Left cardiac atrium (tissue), 4 donors: ENCODE results near the gene PPM1J. TPM values are rescaled to one million over a fixed set of nuclear protein-coding genes. Genes with fewer than 3 reads are reported as not detected.

Source experiments
- ATAC-seq, 2 donors: fragments of 200-7000 bp; cut with Tn5 transposase; one replicate each; pipeline ENCODE4 v1.9.1; 2020; ENCODE audit warnings: mild to moderate bottlenecking in 2 of 2, moderate library complexity in 2 of 2
- DNase-seq: peaks from one replicate; pipeline ENCODE4 v3.0.0-alpha.2; 2020
- intact Hi-C, 2 donors: fragments of 100-400 bp; cut with DNase I; formaldehyde crosslinking; loops; one replicate each; pipeline versions ENCODE4 v1.14.1 to v1.15.1; 2022 to 2023
- total RNA-seq, 2 donors: library from RNA; stranded (reverse); fragmentation: NEBNext Ultra II Directional; extraction: Animal tissue kit (Norgen Biotek cat#: 25700); gene quantifications; one replicate each; pipeline ENCODE4 v1.2.1, GENCODE V29; 2021
- donor health status: DM: no; HTN: yes; CAD: no.
- donor health status: DM: no; HTN: yes; CAD: no; lungs with severe emphysema.
- donor health status: DM: yes; HTN: yes; CAD: no.
- donor health status: Dilated cardiomyopathy.

The PPM1J gene
- total RNA-seq, 2 donors from 2014 or later = 4.9 to 5.1 TPM

DNA sequence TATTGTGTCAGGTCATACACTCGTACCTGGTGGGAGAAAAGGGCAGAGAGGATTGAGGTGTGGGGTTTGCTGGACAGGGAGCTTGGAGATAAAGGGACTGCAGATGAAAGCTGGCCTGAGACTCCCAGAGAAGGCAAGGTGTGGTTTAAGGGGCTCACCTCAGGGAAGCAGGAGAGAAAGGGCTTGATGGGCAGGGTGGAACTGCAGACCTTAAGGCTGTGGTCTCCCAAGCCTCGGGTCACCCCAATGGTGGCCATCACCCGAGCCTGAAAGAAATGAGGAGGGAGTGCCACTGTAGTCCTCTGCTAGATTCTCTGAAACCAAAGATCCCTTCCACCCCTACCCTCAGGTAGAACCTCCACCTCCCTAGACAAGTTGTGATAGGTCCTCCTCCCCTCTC is 4.5 kb downstream of the PPM1J start:
- ATAC-seq = no peak
- no peak for DNase-seq
- intact Hi-C loops = loop anchor here in 1 of 2 donors (10.0 kb wide), 1 partner anchor 964 kb away; no protein-coding TSS in a partner anchor

DNA sequence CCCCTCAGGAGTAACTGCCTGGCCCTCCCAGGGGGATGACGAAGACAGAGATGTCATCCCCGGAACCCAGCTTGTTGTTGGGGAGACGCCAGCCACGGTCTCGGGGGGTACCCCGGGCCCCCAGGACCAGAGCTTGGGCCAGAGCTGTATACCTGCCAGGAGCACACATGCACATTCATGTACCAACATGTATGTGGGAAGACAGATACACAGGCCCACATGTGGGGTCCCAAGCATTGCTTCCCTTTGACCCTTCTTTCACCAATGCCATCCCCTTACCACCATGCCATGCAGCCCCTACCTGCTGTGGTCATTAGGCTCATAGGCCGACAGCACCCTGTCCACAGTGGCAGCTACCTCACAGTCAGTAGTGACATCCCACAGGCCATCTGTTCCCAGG is 5.0 kb downstream of the PPM1J start:
- ATAC-seq = no peak
- intact Hi-C loops = loop anchor here in 1 of 2 donors (10.0 kb wide), 1 partner anchor 965 kb away; no protein-coding TSS in a partner anchor
- DNase-seq = no peak

DNA sequence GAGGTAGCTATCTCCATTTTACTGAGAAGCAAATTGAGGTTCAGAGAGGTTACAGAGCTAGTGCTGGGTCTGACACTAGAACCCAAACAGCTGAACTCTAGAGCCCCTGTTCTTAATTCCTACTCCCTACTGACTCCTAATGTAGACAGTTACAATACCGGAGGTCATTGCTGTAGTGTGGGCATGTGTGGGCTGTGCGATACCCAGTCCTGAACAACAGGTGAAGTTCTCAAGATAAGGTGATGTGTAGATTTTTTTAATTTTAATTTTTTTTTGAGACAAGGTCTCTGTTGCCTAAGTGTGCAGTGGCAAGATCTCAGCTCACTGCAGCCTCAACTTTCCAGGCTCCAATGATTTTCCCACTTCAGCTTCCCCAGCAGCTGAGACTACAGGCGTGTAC is 6.6 kb downstream of the PPM1J start:
- intact Hi-C loops = loop anchor here (5.0 kb wide), 2 partner anchors 91 to 316 kb away; partner anchors contain the start of genes CAPZA1 (in 1 of the 2) and ST7L (in 1 of the 2)
- no peak for ATAC-seq
- DNase-seq = no peak

DNA sequence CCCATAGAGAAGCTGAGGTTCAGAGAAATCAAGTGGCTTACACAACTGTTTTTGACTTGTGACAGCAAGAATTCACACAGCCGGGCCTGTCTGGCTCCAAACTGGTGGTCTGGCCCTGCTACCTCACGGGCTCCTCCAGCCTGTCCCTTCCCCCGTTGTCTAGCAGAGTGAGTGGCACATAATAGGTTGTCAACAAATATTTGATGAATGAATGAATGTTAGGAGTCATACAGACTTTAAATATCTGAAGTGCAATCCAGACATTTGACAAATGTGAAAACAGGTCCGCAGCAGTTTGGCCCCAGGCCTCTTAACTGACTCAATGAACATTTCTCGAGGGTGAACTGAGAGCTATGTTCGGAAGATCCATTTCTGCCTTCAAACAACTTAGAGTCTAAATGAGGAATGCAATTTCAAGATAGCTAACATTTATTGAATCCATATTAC is 7.1 kb downstream of the PPM1J start:
- intact Hi-C loops = loop anchor here (5.0 kb wide), 2 partner anchors 91 to 316 kb away; partner anchors contain the start of genes CAPZA1 (in 1 of the 2) and ST7L (in 1 of the 2)
- no peak for ATAC-seq
- no peak for DNase-seq

DNA sequence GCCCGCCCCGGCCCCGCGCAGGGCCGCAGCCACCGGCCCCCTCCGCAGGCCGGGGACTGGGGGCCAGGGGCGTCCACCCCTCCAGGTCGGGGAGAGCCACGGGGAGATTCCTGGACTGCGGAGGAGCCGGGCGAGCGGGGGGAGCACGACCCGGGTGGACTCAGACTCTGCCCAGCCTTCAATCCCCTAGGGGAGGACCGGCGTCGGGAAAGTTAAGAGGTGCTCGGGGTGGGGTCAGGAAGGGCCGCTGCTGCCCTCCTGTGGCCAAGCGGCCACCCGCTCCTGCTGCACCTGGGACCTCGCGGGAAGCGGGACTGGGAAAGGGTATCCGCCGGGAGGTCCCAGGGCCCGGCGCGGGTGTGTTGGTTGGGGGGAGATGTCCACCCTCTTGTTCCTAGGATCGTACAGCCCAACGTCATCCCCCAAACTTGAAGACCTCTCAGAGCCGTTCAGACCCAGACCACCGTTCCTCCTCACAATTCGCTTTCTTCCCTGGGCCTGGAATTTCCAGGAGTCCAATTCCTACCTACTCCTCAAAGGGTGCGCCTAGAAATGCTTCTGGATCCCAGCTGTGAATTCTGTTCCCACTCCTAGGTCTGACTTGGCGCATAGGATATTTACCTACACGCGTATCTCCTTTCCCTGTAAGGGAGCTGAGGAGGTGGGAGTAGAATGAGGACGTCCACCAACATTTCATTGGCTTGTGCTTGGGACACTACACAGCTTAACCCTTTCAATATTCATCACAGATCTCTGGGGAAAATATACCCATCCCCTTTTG is 7.7 kb downstream of the PPM1J start:
- ATAC-seq = peak; percentile 64 to 79
- intact Hi-C loops = loop anchor here (2.0 to 5.0 kb wide), 3 partner anchors 89 to 315 kb away; partner anchors contain the start of genes CAPZA1 (in 2 of the 2) and ST7L (in 2 of the 2)
- DNase-seq = peak; percentile 89

DNA sequence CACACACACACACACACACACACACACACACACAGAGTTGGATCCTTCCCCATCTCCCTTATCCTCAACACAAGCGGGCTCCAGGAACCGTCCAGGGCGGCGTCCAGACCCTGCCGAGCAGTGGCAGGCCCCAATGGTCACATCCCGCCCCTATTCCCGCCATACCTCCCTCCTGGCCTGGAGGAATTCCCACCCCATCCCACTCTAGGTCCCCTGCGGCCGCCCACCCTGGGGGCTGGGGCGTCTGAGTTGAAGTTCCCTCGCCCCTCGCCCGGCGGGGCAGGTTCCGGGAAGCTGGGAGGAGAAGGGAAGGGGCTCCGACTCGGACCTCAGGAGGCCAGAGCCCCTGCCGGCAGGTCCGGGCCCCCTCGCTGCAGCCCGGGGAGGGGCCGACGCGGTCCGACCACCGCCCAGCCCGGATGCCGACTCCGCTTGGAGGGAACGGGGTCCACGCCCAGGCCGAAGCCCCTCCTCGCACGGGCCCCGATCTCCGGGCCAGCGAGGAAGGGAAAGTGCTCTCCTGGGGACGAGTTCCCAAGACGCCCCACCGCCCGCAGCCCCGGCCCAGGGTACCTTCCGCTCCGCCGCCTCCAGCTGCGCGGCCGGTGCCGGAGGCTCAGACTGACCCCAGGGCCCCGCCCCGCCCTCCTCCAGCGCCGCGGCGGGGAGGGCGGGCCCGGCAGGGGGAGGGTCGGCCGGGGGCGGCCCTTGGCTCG is 8.5 kb downstream of the PPM1J start, which contains the start of gene RHOC:
Gene RHOC, minus strand, starts transcription at position 623 of the 716 bp plus-strand sequence. CDS start 3,328 bp downstream, outside the sequence.
- intact Hi-C loops = loop anchor here (2.0 to 5.0 kb wide), 3 partner anchors 88 to 314 kb away; partner anchors contain the start of genes CAPZA1 (in 2 of the 2) and ST7L (in 2 of the 2)
- ATAC-seq = peak; percentile 84 to 87
- peak; percentile 76 for DNase-seq

DNA sequence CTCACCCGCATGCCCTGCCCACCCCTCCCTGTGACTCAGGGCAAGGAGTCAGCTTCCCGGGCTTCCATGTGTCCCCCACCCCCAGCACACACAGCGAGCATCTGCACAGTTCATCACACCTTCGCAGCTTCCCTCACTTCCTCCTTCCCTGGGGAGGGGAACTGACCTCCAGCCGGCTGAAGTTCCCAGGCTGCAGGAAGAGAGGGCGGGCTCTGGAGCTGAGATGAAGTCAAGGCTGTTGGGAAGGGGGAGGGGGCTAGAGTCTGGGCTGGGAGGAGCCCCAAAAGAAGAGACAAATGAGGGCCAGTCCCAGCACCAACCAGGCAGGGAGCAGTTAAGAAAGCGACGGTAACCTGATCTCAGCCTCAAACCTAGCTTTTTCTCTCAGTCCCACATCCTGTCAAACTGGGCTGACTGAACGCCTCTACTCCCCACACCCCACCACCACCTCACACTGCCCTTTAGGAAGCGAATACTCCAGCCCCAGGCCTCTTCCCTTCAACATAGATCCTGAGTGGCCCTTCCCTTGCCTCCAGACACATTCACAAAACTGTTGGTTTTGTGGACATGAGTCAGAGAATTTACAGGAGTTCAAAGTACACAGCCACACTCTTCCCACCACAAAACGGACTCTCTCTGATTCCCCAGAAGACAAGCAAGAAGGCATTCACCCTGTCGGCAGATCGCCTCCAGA is 10.1 kb downstream of the PPM1J start:
- ATAC-seq = peak; percentile 64
- intact Hi-C loops = loop anchor here (2.0 to 5.0 kb wide), 3 partner anchors 30 to 313 kb away; partner anchors contain the start of genes CAPZA1 (in 1 of the 2), MOV10 (in 1 of the 2) and ST7L (in 1 of the 2)
- DNase-seq = peak; percentile 93

DNA sequence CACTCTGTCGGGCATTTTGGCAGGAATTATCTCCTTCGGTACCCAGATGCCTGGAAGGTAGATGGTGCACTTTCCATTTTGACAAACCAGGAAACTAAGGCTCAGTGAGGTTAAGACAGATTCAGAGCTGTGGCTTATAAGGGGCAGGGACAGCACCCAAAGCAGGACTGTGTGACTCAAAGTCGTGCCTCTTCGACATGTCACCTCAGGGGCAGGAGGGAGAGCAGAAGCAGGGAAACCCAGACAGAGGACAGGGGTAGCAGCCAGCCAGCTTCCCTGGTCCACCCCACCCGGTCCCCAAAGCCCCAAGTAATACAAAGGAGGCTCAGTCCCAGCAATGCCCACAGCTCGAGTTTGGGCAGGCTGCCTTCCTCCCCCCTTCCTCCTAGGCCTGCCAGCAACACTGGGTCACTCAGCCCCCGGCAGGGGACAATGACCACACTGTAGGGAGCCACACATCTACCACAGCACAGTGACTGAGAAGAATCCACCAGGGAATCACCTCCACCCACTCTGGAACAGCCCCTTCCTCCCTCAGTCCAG is 10.7 kb downstream of the PPM1J start:
- intact Hi-C loops = loop anchor here in 1 of 2 donors (2.0 kb wide), 1 partner anchor 30 kb away; the partner anchor contains the start of gene MOV10
- DNase-seq (no peak), ATAC-seq (no peak)

DNA sequence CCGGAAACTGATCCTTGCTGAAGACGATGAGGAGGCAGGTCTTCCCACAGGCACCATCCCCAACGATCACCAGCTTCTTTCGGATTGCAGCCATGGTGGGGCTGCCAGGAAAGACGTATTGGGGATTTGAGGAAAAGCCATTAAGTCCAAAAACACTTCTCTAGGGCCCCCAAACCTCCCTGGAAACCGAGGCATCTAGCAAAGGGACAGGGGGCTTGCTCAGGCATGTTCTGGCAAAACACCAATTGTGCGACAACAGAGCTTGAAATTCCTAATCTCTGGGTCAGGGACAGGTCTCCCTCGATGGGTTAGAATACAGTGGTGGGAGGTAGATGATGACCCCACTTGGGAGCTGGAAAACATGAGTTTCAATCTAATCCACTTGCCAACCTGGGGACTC is 11.4 kb downstream of the PPM1J start:
- DNase-seq = no peak
- intact Hi-C loops = loop anchor here in 1 of 2 donors (2.0 kb wide), 1 partner anchor 29 kb away; the partner anchor contains the start of gene MOV10
- no peak for ATAC-seq

DNA sequence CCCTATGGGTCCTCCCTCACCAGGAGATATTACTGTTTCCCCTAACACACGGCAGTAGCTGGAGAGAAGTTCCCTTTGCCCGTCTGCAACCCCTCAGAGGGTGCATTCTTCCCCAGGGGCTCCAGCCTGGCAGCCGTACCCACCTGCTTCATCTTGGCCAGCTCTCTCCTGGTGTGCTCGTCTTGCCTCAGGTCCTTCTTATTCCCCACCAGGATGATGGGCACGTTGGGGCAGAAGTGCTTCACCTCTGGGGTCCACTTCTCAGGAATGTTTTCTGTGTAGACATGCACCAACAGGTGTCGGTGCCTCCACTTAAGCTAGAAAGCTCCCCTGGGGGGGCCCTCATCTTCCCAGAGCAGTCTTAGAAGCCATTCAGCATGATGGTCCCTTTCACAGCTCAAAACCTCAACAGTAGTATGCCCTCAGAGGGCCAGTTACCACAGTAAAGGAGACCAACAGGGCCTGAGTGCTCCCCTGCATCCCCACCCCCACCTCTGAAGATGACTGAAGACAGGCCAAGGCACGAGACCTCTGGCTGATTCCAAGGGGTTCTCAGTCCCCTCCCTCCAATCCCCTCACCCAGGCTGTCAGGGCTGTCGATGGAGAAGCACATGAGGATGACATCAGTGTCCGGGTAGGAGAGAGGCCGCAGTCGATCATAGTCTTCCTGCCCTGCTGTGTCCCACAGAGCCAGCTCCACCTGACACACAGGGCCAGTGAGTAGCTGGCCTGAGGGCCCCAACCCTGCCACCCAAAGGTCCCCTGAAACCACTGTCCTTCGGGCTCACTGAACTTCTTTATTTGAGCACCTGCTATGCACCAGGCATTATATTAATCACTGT is 12.5 kb downstream of the PPM1J start:
- ATAC-seq (no peak), DNase-seq (no peak)
- intact Hi-C loops = no loop called here

DNA sequence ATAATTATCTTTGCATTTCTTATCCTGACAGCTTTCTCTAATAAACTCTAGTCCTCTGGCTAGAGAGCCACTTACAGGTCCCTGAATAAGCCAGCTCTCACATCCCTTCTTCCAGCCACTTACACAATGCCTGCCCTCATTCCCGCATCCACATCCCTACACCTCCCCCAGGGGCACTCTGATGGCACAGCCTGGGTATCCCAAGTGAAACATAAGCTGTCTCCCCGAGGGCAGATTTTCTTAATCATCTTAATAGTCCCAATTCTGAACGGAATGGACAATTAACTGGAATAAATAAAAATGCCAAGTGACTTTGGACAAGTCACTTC is 13.1 kb downstream of the PPM1J start:
- no peak for DNase-seq
- ATAC-seq = no peak
- intact Hi-C loops = no loop called here

DNA sequence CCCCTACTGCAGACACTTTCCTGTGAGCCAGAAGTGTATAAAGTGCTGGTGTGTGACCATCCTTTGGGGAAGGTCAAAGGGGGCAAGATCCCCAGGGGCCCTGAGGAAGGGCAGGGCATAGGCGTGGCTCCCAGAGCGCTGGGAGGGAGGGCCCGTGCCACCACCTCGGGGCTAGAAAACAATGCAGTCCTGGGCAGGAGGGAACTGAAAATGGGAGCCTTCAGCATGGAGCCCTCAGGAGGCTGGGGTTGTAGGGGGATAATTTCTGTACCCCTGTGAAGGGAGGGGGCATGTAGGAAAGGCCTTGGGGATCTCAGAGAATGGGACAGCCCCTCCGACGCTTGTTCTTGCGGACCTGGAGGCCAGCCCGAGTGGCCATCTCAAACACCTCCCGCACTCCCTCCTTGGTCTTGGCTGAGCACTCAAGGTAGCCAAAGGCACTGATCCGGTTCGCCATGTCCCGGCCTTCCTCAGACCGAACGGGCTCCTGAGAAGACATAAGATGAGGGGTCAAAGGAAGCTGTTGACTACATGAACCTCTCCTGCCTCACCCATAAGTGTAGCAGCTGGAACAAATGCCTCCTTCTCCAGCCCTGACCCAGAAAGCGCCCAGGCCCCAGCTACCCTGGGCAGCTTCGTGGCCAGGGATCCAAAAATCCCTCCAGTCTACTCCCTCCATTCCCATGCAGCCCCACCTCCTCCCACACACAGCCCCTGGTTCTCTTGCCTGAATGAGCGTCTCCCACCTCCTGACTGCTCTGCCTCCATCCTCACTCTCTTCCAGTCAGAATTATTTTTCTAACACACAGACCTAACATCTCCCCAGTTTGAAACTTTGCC is 13.7 kb downstream of the PPM1J start:
- DNase-seq (no peak), ATAC-seq (peak in 1 of 2 donors; percentile 0)
- intact Hi-C loops = no loop called here

DNA sequence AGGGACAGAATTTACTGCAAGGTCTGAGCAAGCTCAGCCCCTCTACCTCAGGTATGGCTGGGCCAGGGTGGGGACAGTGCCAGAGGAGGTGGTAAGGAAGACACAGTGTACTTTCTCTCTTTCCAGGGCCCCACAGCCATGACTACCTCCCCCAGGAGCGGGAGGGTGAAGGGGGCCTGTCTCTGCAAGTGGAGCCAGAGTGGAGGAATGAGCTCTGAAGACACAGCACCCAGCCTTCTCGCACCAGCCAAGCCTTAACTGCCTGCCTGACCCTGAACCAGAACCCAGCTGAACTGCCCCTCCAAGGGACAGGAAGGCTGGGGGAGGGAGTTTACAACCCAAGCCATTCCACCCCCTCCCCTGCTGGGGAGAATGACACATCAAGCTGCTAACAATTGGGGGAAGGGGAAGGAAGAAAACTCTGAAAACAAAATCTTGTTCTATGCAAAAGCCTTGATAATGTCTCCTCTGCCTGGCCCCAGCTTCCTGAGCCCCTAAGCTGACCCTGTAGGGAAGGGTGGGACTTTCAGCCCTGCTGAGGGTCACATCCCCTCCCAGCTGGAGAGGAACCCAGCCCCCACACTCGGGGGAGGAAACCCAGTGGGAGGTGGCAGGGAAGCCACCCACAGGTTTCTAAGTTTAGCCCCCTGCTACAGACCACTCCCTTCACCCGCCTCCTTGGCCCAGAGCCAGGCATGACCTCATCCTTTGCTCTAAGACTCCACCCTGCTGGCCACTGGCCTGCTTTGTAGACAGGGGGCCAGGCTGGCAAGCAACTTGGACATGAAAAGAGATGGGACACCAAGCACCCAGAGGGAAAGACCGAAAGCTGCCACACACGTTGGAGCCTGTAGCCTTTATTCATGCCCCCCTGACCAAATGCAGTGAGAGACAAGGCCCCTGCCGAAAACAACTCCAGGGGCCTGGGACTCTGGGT is 14.6 kb downstream of the PPM1J start:
- DNase-seq (peak; percentile 99), ATAC-seq (peak; percentile 74 to 86)
- intact Hi-C loops = no loop called here

DNA sequence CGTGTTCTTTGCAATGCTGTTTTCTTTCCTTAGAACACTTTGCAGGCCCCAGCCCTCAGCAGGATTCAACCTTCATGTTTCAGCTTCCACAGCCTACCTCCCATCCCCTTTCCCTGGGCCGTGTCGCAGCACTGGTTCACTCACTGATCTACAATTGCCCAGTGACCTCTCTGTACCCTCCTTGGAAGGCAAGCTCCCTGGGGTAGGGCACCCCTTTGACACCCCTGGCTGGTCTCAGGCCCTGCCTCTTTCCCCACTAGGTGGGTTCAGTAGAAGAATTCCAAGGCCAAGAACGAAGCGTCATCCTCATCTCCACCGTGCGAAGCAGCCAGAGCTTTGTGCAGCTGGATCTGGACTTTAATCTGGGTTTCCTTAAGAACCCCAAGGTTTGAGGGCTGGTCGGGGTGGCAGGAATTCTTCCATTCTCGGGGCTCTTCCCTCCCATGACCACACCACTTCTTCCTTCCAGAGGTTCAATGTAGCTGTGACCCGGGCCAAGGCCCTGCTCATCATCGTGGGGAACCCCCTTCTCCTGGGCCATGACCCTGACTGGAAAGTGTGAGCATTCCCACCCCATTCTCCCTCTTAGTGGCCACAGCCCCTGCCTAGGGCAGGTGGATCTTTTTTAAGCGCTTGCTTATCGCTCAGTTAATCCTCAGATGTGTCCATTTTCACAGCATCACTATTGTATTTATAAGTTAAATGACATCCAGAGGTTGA is 15.5 kb downstream of the PPM1J start:
- no peak for DNase-seq
- no peak for ATAC-seq
- intact Hi-C loops = no loop called here
